ENCODE measurements around the gene PLEKHN1.
"Not testable (repeated sequence)": the region's sequence is repeated elsewhere in the genome, so short reads cannot be mapped to it uniquely, and the experiment has no call there.

Gene PLEKHN1

DNA sequence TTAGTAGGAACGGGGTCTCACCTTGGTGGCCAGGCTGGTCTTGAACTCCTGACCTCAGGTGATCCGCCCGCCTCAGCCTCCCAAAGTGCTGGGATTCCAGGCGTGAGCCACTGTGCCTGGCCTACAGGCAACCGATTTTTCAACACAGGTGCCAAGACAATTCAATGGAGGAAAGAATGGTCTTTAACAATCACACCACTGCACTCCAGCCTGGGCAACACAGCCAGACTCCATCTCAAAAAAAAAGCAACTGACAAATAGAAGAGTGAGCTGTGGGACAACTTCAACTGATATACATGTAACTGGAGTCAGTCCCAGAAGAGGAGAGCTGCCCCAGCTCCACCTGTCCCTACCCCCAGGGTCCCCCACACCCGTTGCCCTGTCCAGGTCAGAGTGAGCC, 28.3 kb downstream of the PLEKHN1 start:
- not testable (repeated sequence) for DNase-seq (ENCODE audit: low spot score in 2 of 2); H3K36me3 Mint-ChIP-seq (ENCODE audit: insufficient read depth); H3K4me3 Mint-ChIP-seq; ATAC-seq (replicated peaks; ENCODE audit: extremely low read depth, poor library complexity, severe bottlenecking); H3K27ac Mint-ChIP-seq (ENCODE audit: low read depth); H3K9me3 Mint-ChIP-seq; H3K4me1 Mint-ChIP-seq
- peaks cover 65% of the 10 kb centered on the region for H3K27me3 Mint-ChIP-seq

DNA sequence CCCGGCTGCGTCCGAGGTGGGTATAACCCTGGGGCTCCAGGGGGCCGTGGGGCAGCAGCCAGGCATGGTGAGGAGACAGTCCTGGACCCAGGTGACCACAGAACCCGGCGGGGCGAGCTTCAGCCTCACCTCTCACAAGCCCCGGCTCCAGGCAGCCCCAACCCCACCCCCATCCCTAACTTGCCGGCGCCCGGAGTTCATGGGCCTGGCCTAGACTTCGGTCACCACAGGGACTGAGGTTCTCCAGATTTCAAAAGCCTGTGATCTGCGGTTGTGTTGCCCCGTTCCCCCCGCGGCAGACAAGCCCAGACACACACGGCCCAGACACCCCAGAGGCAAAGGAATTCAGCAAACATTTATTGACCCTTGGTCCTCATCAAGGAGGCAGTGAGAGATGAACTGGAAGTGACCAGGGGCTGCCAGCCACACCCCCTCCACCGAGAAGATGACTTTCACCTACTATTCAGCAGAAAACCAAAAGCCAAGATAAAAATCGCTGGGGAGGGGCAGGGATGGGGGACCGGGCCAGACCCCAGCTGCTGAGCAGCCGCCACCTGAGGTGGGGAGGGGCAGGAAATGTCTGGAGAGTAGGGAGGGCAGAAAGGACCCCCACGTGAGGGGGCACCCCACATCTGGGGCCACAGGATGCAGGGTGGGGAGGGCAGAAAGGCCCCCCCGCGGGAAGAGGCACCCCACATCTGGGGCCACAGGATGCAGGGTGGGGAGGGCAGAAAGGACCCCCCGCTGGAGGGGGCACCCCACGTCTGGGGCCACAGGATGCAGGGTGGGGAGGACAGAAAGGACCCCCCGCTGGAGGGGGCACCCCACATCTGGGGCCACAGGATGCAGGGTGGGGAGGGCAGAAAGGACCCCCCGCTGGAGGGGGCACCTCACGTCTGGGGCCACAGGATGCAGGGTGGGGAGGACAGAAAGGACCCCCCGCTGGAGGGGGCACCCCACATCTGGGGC, 29.7 kb downstream of the PLEKHN1 start:
- no peak for DNase-seq (ENCODE audit: low spot score in 2 of 2)
- H3K36me3 Mint-ChIP-seq (ENCODE audit: insufficient read depth): peaks cover 7% of the 10 kb centered on the region
- peaks cover 61% of the 10 kb centered on the region for H3K27me3 Mint-ChIP-seq
- H3K9me3 Mint-ChIP-seq: no peaks in the 10 kb centered on the region
- no peak overlapping the region for H3K27ac Mint-ChIP-seq (ENCODE audit: low read depth)
- H3K4me3 Mint-ChIP-seq: no peak overlapping the region
- H3K4me1 Mint-ChIP-seq: peaks cover 11% of the 10 kb centered on the region
- no peak for ATAC-seq (replicated peaks; ENCODE audit: extremely low read depth, poor library complexity, severe bottlenecking)

- no peak overlapping the region for H3K4me3 Mint-ChIP-seq
- ATAC-seq (replicated peaks; ENCODE audit: extremely low read depth, poor library complexity, severe bottlenecking) (no peak), DNase-seq (ENCODE audit: low spot score in 2 of 2) (no peak)
- peaks cover 7% of the 10 kb centered on the region for H3K36me3 Mint-ChIP-seq (ENCODE audit: insufficient read depth)
- H3K27ac Mint-ChIP-seq (ENCODE audit: low read depth): no peak overlapping the region
- H3K27me3 Mint-ChIP-seq: peaks cover 53% of the 10 kb centered on the region
- H3K4me1 Mint-ChIP-seq: peaks cover 13% of the 10 kb centered on the region
- H3K9me3 Mint-ChIP-seq: no peaks in the 10 kb centered on the region
Measured at GRCh38 chr1:996851-997712, 30.8 kb downstream of the PLEKHN1 start.

- H3K27ac Mint-ChIP-seq (ENCODE audit: low read depth): no peak overlapping the region
- peaks cover 13% of the 10 kb centered on the region for H3K4me1 Mint-ChIP-seq
- DNase-seq (ENCODE audit: low spot score in 2 of 2): no peak
- ATAC-seq (replicated peaks; ENCODE audit: extremely low read depth, poor library complexity, severe bottlenecking): no peak
- no peak overlapping the region for H3K4me3 Mint-ChIP-seq
- peaks cover 7% of the 10 kb centered on the region for H3K36me3 Mint-ChIP-seq (ENCODE audit: insufficient read depth)
- H3K27me3 Mint-ChIP-seq: peaks cover 47% of the 10 kb centered on the region
- H3K9me3 Mint-ChIP-seq: no peaks in the 10 kb centered on the region
Measured at GRCh38 chr1:997713-997992, 31.4 kb downstream of the PLEKHN1 start.

- no peak for ATAC-seq (replicated peaks; ENCODE audit: extremely low read depth, poor library complexity, severe bottlenecking)
- no peak for DNase-seq (ENCODE audit: low spot score in 2 of 2)
- Mint-ChIP-seq H3K36me3 (ENCODE audit: insufficient read depth) (peaks cover 7% of the 10 kb centered on the region), H3K27me3 (peaks cover 47% of the 10 kb centered on the region), H3K4me3 (no peak overlapping the region), H3K4me1 (peaks cover 13% of the 10 kb centered on the region), H3K9me3 (no peaks in the 10 kb centered on the region), H3K27ac (ENCODE audit: low read depth) (no peak overlapping the region)
Measured at GRCh38 chr1:997993-998744, 31.9 kb downstream of the PLEKHN1 start.

DNA sequence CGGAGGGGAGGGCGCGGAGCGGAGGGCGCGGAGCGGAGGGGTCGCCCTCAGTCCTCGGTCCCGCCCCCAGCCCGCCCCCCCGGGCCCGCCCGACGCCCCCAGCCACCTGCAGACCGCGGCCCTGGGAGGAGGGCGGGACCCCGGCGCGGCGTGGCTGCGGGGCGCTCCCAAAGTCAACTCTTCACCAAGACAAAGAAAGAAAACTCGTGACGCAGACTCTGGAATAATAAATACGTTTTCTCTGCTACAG, 32.4 kb downstream of the PLEKHN1 start:
- H3K4me1 Mint-ChIP-seq: peaks cover 13% of the 10 kb centered on the region
- H3K9me3 Mint-ChIP-seq: no peaks in the 10 kb centered on the region
- H3K27ac Mint-ChIP-seq (ENCODE audit: low read depth): no peak overlapping the region
- H3K27me3 Mint-ChIP-seq: peaks cover 46% of the 10 kb centered on the region
- no peak for ATAC-seq (replicated peaks; ENCODE audit: extremely low read depth, poor library complexity, severe bottlenecking)
- H3K36me3 Mint-ChIP-seq (ENCODE audit: insufficient read depth): peaks cover 7% of the 10 kb centered on the region
- H3K4me3 Mint-ChIP-seq: no peak overlapping the region
- DNase-seq (ENCODE audit: low spot score in 2 of 2): no peak

- ATAC-seq (replicated peaks; ENCODE audit: extremely low read depth, poor library complexity, severe bottlenecking): no peak
- H3K4me1 Mint-ChIP-seq: peaks cover 13% of the 10 kb centered on the region
- peak overlapping the region; percentile 11 for H3K4me3 Mint-ChIP-seq
- DNase-seq (ENCODE audit: low spot score in 2 of 2): no peak
- peaks cover 7% of the 10 kb centered on the region for H3K36me3 Mint-ChIP-seq (ENCODE audit: insufficient read depth)
- no peak overlapping the region for H3K27ac Mint-ChIP-seq (ENCODE audit: low read depth)
- peaks cover 51% of the 10 kb centered on the region for H3K27me3 Mint-ChIP-seq
- H3K9me3 Mint-ChIP-seq: no peaks in the 10 kb centered on the region
Measured at GRCh38 chr1:998995-999724, 32.9 kb downstream of the PLEKHN1 start.

GRCh38 chr1:999725-1000356, 33.6 kb downstream of the PLEKHN1 start, which contains the start of gene HES4:
Gene HES4, minus strand, starts transcription at chr1:1000097. Its CDS starts 124 bp downstream, at chr1:999973.
- Mint-ChIP-seq H3K4me1 (peaks cover 16% of the 10 kb centered on the region), H3K36me3 (ENCODE audit: insufficient read depth) (peaks cover 7% of the 10 kb centered on the region), H3K4me3 (peak within 1 kb of the TSS; percentile 72), H3K27ac (ENCODE audit: low read depth) (peak within 1 kb of the TSS; percentile 79), H3K9me3 (no peaks in the 10 kb centered on the region), H3K27me3 (peaks cover 53% of the 10 kb centered on the region)
- DNase-seq (ENCODE audit: low spot score in 2 of 2) (no peak), ATAC-seq (replicated peaks; ENCODE audit: extremely low read depth, poor library complexity, severe bottlenecking) (peak; percentile 37)

DNA sequence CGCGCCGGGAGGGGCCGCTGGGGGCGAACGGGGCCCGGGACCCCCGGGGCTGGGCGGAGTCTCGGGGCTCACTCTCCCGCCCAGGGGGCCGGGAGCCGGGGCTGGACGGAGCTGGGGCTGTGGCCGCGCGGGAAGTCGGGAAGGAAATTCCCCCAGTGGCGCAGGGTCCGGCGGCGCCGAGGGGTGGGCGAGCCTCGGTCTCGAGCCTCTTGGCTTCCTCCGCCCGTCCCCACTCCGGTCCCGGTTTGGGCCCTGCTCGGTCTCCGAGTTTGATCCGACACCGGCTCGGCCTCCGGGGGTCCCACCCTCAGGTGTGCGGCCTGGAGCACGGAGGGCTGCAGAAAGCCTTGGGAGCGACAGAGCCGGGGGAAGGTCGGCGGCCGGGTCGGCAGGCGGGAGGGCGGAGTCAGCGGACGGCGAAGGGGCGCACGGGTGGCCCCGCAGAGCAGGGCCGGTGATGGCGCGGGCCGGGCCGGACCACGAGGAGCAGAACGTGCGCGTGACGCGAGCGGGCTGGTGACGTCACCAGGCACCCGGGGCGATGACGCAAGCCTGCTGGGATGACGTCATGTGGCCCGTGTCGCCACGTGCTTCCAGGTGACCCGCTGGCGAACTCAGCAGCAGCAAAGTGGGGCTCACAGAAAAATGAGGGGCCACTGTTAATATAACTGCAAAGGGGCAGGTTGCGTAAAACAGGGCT, 34.2 kb downstream of the PLEKHN1 start:
- peaks cover 22% of the 10 kb centered on the region for H3K4me1 Mint-ChIP-seq
- H3K27me3 Mint-ChIP-seq: peaks cover 53% of the 10 kb centered on the region
- peak; percentile 46 for ATAC-seq (replicated peaks; ENCODE audit: extremely low read depth, poor library complexity, severe bottlenecking)
- peaks cover 7% of the 10 kb centered on the region for H3K36me3 Mint-ChIP-seq (ENCODE audit: insufficient read depth)
- no peaks in the 10 kb centered on the region for H3K9me3 Mint-ChIP-seq
- H3K27ac Mint-ChIP-seq (ENCODE audit: low read depth): peak overlapping the region; percentile 79
- peak overlapping the region; percentile 72 for H3K4me3 Mint-ChIP-seq
- peak; percentile 71 for DNase-seq (ENCODE audit: low spot score in 2 of 2)

GRCh38 chr1:1001057-1001783, 34.9 kb downstream of the PLEKHN1 start:
- Mint-ChIP-seq H3K9me3 (no peaks in the 10 kb centered on the region), H3K4me1 (peaks cover 15% of the 10 kb centered on the region), H3K4me3 (peak overlapping the region; percentile 72), H3K36me3 (ENCODE audit: insufficient read depth) (peaks cover 4% of the 10 kb centered on the region), H3K27ac (ENCODE audit: low read depth) (peak overlapping the region; percentile 79), H3K27me3 (peaks cover 53% of the 10 kb centered on the region)
- ATAC-seq (replicated peaks; ENCODE audit: extremely low read depth, poor library complexity, severe bottlenecking): no peak
- no peak for DNase-seq (ENCODE audit: low spot score in 2 of 2)

All from central memory CD8-positive, alpha-beta T cell (primary cell).